Measurements from ENCODE around the gene NCAPG.

The NCAPG gene

DNA sequence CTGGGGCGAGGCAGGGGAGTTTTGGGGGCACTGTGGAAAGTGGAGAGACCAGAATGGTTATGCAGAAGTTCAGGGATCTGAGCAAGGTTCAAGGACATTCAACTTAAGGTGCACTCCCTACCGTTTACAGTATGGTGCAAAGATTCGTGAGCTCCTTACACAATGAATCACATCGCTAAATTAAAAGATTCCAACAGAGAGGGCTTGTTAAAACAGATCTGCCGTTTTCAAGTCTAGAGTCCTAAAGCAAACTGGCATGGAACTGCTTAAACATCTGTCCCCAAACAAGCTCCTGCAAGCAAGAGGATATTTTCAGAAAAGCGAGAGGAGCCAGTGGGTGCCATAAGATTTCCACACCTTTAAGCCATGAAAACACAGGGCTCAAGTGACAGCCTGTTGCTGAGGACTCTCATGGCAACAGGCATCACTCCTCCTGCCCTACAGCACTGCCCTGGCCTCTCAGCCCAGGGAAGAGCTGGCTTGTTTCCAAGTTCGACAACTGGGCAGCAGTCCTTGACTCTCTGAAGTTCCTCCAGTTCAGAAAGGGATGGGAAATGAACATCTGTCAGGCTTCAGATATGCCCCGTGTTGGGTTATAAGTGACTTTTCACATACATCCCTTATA is 39.4 kb upstream of the NCAPG start:
- H3K27me3 ChIP-seq (ENCODE audit: insufficient read depth, low read length): peaks cover 11% of the 10 kb centered on the region; the same call in 1 of the 2 replicates
- H3K4me3 ChIP-seq (ENCODE audit: low read depth, low read length): no peak overlapping the region
- H2AFZ ChIP-seq (ENCODE audit: low read length, unreplicated experiment): no peak overlapping the region
- no peaks in the 10 kb centered on the region for H3K36me3 ChIP-seq (ENCODE audit: insufficient read depth, low read length)
- no peaks in the 10 kb centered on the region for H3K79me2 ChIP-seq (ENCODE audit: control insufficient read depth, insufficient read depth, low read length, unreplicated experiment)
- no peaks in the 10 kb centered on the region for H3K4me1 ChIP-seq (ENCODE audit: control insufficient read depth, insufficient read depth, low read length, unreplicated experiment)
- H3K27ac ChIP-seq (ENCODE audit: low read depth, low read length): no peak overlapping the region

DNA sequence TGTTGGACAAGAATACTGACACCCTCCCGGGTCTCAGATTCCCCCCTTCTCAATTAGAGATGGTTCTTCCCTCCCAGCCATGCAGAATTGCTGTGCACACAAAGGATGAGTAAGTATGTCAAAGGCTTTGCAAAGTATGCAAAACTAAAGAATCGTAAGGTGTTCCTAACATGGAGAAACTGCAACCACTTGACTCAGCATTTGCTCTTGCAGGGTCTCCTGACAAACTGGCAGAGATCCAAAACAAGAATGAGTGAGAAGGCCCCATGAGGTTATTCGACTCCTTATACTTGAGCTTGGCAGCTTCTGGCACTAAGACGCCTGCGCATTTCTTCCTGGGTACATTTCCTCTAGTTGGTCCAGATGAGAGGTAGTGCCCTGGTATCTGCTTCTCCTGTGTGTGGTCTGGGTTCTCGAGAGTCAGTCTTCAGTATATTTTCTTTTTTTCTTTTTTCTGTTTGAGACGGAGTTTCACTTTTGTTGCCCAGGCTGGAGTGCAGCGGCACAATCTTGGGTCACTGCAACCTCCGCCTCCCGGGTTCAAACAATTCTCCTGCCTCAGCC is 37.6 kb upstream of the NCAPG start:
- H3K27ac ChIP-seq (ENCODE audit: low read depth, low read length): no peak overlapping the region
- H3K4me3 ChIP-seq (ENCODE audit: low read depth, low read length): no peak overlapping the region
- H3K36me3 ChIP-seq (ENCODE audit: insufficient read depth, low read length): no peaks in the 10 kb centered on the region
- H3K27me3 ChIP-seq (ENCODE audit: insufficient read depth, low read length): peaks cover 28% of the 10 kb centered on the region
- H3K79me2 ChIP-seq (ENCODE audit: control insufficient read depth, insufficient read depth, low read length, unreplicated experiment): no peaks in the 10 kb centered on the region
- H2AFZ ChIP-seq (ENCODE audit: low read length, unreplicated experiment): no peak overlapping the region
- no peaks in the 10 kb centered on the region for H3K4me1 ChIP-seq (ENCODE audit: control insufficient read depth, insufficient read depth, low read length, unreplicated experiment)

DNA sequence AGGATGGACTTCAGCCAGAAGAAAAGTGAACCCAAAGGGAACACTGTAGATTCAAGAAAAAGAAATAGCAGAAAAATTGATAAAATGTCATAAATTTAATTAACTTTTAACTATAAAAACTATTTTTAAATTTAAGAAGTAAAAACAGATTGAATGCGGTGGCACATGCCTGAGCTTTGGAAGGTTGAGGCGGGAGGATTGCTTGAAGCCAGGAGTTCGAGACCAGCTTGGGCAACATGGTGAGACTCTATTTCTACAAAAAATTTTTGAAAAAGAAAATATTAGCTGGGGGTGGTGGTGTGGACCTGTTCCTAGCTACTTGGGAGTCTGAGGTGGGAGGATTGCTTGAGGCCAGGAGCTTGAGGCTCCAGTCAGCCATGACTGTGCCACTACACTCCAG is 32.3 kb upstream of the NCAPG start:
- Histone ChIP-seq H3K27me3 (ENCODE audit: insufficient read depth, low read length) (peaks cover 67% of the 10 kb centered on the region), H3K4me1 (ENCODE audit: control insufficient read depth, insufficient read depth, low read length, unreplicated experiment) (peaks cover 5% of the 10 kb centered on the region), H3K4me3 (ENCODE audit: low read depth, low read length) (no peak overlapping the region), H3K27ac (ENCODE audit: low read depth, low read length) (no peak overlapping the region), H3K36me3 (ENCODE audit: insufficient read depth, low read length) (no peaks in the 10 kb centered on the region), H2AFZ (ENCODE audit: low read length, unreplicated experiment) (no peak overlapping the region), H3K79me2 (ENCODE audit: control insufficient read depth, insufficient read depth, low read length, unreplicated experiment) (no peaks in the 10 kb centered on the region)

DNA sequence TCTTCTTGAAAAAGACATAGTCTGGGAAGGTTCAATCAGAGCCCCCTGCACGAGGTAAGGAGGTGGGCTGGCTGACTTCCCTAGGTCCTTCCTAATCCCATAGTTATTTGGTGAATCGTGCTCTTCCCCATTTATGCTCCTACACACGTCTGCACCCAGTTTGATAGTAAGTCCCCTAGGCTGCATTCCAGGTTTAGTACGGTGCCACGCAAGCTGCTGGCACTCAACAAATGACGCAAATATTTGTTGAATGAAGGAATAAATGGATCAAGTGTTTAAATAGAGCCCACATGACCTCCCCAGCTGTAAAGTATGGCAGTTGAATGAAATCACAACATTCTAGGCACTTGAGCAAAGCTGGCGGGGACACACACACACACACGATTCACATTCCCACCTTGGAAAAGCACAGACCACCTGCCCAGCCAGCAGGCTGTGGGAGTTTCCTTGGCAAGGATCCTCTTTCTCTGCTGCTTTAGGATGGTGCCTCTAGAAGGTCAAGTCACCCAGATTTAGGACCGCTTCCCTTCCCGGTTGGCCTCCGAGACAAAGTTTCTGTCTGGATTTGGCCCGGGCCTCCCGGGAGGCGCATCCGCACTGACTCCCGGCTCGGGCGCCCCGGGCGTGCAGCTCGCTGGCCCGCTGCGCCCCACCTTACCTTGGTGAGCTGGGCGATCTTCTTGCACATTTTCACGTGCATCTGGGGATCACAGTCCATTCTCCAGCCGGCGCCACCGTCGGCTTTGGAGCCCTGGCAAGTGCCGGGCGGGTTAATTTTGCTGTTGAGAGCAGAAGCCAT is 30.1 kb upstream of the NCAPG start:
- H3K4me3 ChIP-seq (ENCODE audit: low read depth, low read length): peak overlapping the region; percentile 76
- no peak overlapping the region for H3K27ac ChIP-seq (ENCODE audit: low read depth, low read length)
- peaks cover 5% of the 10 kb centered on the region for H3K4me1 ChIP-seq (ENCODE audit: control insufficient read depth, insufficient read depth, low read length, unreplicated experiment)
- peaks cover 64% of the 10 kb centered on the region for H3K27me3 ChIP-seq (ENCODE audit: insufficient read depth, low read length)
- H3K79me2 ChIP-seq (ENCODE audit: control insufficient read depth, insufficient read depth, low read length, unreplicated experiment): no peaks in the 10 kb centered on the region
- no peaks in the 10 kb centered on the region for H3K36me3 ChIP-seq (ENCODE audit: insufficient read depth, low read length)
- peak overlapping the region; percentile 84 for H2AFZ ChIP-seq (ENCODE audit: low read length, unreplicated experiment)

DNA sequence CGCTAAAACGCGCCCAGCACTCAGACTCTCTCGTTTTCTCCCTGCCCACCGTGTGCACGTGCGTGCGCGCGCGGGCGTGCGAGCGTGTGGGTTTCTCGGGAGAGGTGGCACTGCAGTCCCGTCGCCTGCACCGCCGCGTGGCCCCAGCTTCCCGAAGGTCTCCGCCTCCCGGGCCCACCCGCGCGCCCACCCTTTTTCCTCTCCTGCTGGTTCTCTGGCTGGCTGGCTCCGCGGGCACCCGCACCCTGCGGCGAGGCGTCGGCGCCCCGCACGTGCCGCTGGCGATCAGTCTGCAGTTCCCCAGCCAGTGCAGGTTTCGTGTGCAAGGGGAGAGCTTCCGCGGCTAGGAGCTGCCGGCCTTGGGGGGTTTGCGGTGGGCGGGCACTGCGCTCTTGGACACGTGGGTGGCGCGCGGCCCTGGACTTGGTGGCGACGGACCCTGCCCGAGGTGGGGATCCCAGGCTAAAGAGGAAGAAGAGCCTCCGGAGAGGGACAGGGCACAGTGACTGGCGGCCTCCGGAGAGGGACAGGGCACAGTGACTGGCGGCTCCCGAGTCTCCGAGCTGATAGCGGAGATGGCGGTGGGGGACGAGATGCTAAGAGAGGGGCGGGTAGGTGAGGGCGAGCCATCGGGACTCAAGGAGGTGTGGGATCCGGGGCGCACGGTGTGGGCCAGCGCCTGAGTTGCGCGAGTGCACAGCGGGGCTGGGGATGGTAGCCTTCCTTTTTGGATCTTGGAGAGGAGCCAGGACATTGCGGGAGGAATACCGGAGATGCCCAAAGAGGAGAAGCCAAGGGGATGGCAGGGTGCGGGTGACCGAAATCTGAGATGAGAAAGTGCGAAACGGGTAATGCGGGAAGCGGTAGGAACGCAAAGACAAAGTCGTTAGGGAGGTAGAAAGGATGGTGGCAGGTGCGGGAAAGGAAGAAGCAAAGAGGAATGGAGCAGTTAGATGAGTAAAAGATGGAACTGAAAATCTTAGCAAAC is 29.2 kb upstream of the NCAPG start, which contains the start of gene FAM184B:
TSS of gene FAM184B (minus strand) at position 322 of the 988 bp plus-strand sequence. CDS start 322 bp downstream, outside the sequence.
- H3K79me2 ChIP-seq (ENCODE audit: control insufficient read depth, insufficient read depth, low read length, unreplicated experiment): no peaks in the 10 kb centered on the region
- peaks cover 58% of the 10 kb centered on the region for H3K27me3 ChIP-seq (ENCODE audit: insufficient read depth, low read length)
- no peaks in the 10 kb centered on the region for H3K36me3 ChIP-seq (ENCODE audit: insufficient read depth, low read length)
- peak within 1 kb of the TSS; percentile 84 for H2AFZ ChIP-seq (ENCODE audit: low read length, unreplicated experiment)
- peaks cover 6% of the 10 kb centered on the region for H3K4me1 ChIP-seq (ENCODE audit: control insufficient read depth, insufficient read depth, low read length, unreplicated experiment)
- H3K27ac ChIP-seq (ENCODE audit: low read depth, low read length): no peak within 1 kb of the TSS
- peak within 1 kb of the TSS; percentile 76 for H3K4me3 ChIP-seq (ENCODE audit: low read depth, low read length)

DNA sequence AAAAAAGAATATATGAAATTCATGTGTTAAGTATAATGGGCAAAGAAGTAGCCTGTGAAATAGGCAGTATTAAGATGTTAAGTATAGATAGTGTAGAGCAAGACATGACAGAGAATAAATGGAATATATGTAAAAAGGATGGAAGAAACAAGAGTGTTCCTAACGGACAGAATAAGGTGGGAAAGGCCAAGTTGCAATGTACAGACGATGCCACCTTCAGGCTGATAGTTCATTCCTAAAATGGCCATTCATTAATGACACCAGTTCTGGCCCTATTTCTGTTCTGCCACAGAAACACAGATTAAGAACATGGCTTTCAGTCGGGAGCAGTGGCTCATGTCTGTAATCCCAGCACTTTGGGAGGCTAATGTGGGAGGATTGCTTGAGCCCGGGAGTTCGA is 24.9 kb upstream of the NCAPG start:
- Histone ChIP-seq H3K36me3 (ENCODE audit: insufficient read depth, low read length) (no peaks in the 10 kb centered on the region; the same call in 1 of the 2 replicates), H2AFZ (ENCODE audit: low read length, unreplicated experiment) (no peak overlapping the region), H3K79me2 (ENCODE audit: control insufficient read depth, insufficient read depth, low read length, unreplicated experiment) (no peaks in the 10 kb centered on the region), H3K4me1 (ENCODE audit: control insufficient read depth, insufficient read depth, low read length, unreplicated experiment) (peaks cover 13% of the 10 kb centered on the region), H3K27ac (ENCODE audit: low read depth, low read length) (no peak overlapping the region), H3K4me3 (ENCODE audit: low read depth, low read length) (no peak overlapping the region), H3K27me3 (ENCODE audit: insufficient read depth, low read length) (peaks cover 18% of the 10 kb centered on the region)

DNA sequence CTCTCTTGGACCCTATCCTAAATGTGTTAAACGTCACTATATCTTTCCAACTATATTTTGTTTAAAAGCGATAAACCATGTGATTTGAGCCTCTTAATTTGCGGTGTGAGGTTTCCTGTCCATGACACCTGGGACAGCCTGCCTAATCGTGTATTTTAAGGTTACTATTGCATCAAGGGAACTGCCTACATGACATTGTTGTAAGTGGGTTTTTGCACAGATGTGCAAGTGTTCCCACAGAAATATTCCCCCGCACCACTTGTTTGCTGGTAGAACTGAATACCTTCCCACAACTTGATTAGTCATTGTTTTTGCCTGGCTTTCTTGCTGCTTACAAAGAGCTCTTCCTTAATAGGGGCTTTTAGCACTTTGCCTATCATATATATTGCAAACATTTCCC is 24.2 kb upstream of the NCAPG start:
- Histone ChIP-seq H3K36me3 (ENCODE audit: insufficient read depth, low read length) (no peaks in the 10 kb centered on the region; the same call in 1 of the 2 replicates), H2AFZ (ENCODE audit: low read length, unreplicated experiment) (no peak overlapping the region), H3K27ac (ENCODE audit: low read depth, low read length) (no peak overlapping the region), H3K4me1 (ENCODE audit: control insufficient read depth, insufficient read depth, low read length, unreplicated experiment) (peaks cover 13% of the 10 kb centered on the region), H3K79me2 (ENCODE audit: control insufficient read depth, insufficient read depth, low read length, unreplicated experiment) (no peaks in the 10 kb centered on the region), H3K27me3 (ENCODE audit: insufficient read depth, low read length) (peaks cover 11% of the 10 kb centered on the region; the same call in 1 of the 2 replicates), H3K4me3 (ENCODE audit: low read depth, low read length) (no peak overlapping the region)

DNA sequence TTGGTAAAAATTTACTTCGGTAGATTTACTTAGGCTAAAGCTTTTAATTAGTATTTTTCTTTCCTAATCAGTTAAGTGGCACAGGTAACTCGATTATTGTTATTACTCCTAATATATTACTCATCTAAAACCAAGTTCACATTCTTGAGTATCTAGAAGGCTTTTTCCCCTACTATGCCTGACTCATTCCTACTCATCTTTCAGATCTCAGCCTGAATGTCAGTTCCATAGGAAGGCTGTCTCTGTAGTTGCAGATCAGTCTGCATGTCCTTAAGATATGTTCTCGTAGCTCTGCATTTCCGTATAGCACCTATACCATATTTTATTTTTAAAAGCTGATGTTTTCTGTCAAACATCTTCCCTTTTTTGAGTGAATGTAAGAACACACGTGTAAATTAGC is 23.5 kb upstream of the NCAPG start:
- no peak overlapping the region for H2AFZ ChIP-seq (ENCODE audit: low read length, unreplicated experiment)
- H3K36me3 ChIP-seq (ENCODE audit: insufficient read depth, low read length): no peaks in the 10 kb centered on the region; the same call in 1 of the 2 replicates
- no peaks in the 10 kb centered on the region for H3K79me2 ChIP-seq (ENCODE audit: control insufficient read depth, insufficient read depth, low read length, unreplicated experiment)
- H3K4me3 ChIP-seq (ENCODE audit: low read depth, low read length): no peak overlapping the region
- no peak overlapping the region for H3K27ac ChIP-seq (ENCODE audit: low read depth, low read length)
- H3K4me1 ChIP-seq (ENCODE audit: control insufficient read depth, insufficient read depth, low read length, unreplicated experiment): peaks cover 13% of the 10 kb centered on the region
- H3K27me3 ChIP-seq (ENCODE audit: insufficient read depth, low read length): 0 out of 2 replicates have a peak, but pooled peaks cover 4% of the 10 kb centered on the region

DNA sequence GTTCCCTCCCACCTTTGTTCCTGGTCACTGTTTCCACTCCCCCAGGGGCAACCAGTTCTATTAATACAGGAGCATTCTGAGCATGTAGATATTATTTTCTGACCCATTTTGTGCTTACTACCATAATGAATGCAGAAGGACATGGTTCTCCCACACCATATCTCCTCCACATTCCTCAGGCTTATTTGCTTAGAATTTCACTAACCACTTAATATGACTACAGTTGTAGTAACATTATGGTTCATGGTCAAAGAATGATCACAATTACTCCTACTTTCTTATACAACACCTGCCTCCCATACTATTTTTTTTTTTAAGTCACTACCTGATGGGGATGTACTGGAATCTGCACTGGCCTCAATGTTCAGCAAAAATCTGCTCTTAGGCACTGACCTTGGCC is 21.8 kb upstream of the NCAPG start:
- Histone ChIP-seq H3K27me3 (ENCODE audit: insufficient read depth, low read length) (no peaks in the 10 kb centered on the region), H3K27ac (ENCODE audit: low read depth, low read length) (no peak overlapping the region), H3K4me3 (ENCODE audit: low read depth, low read length) (no peak overlapping the region), H3K4me1 (ENCODE audit: control insufficient read depth, insufficient read depth, low read length, unreplicated experiment) (peaks cover 13% of the 10 kb centered on the region), H2AFZ (ENCODE audit: low read length, unreplicated experiment) (no peak overlapping the region), H3K36me3 (ENCODE audit: insufficient read depth, low read length) (no peaks in the 10 kb centered on the region; the same call in 1 of the 2 replicates), H3K79me2 (ENCODE audit: control insufficient read depth, insufficient read depth, low read length, unreplicated experiment) (no peaks in the 10 kb centered on the region)

DNA sequence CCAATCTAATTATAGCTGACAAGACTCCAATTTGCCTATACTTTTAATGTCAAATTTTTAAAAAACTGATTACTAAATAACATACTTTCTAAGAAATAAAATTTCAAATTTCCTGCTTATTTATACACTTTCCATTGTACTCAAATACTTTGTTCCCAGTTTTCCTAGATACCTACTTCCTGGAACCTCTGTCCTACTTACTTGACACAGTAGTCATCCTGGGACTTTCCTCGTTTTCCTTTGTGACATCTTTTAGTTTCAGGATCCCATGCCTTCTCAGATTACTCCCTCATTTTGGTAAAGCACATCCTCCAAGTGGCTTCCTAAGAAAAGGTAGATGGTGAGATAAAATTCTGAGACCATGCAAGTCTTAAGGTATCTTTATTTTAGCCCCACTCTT is 16.0 kb upstream of the NCAPG start:
- no peak overlapping the region for H3K27ac ChIP-seq (ENCODE audit: low read depth, low read length)
- H3K79me2 ChIP-seq (ENCODE audit: control insufficient read depth, insufficient read depth, low read length, unreplicated experiment): no peaks in the 10 kb centered on the region
- H3K27me3 ChIP-seq (ENCODE audit: insufficient read depth, low read length): no peaks in the 10 kb centered on the region
- no peaks in the 10 kb centered on the region for H3K4me1 ChIP-seq (ENCODE audit: control insufficient read depth, insufficient read depth, low read length, unreplicated experiment)
- no peak overlapping the region for H2AFZ ChIP-seq (ENCODE audit: low read length, unreplicated experiment)
- H3K36me3 ChIP-seq (ENCODE audit: insufficient read depth, low read length): no peaks in the 10 kb centered on the region; the same call in 1 of the 2 replicates
- H3K4me3 ChIP-seq (ENCODE audit: low read depth, low read length): no peak overlapping the region

Data from ACC112 (cell line).